Hepatocyte (in vitro differentiated cells): ENCODE results near the gene OSBPL2.

Source experiments
- CTCF ChIP-seq: fragments of 200-600 bp; sonication (generic); IDR thresholded peaks from 2 replicates; pipeline ENCODE4 v1.5.1; 2016; ENCODE audit warnings: antibody characterized with exemption, mild to moderate bottlenecking; ENCODE audit not compliant: poor library complexity
- EZH2 ChIP-seq: fragments of 200-600 bp; sonication (generic); IDR thresholded peaks from 2 replicates; pipeline ENCODE4 v1.6.1; 2016; ENCODE audit warnings: antibody characterized with exemption, mild to moderate bottlenecking, borderline replicate concordance

- TF ChIP-seq CTCF, result no peak
- TF ChIP-seq EZH2, result no peak
Observed at GRCh38 chr20:62234339-62234738, 4.0 kb upstream of the OSBPL2 start.
